HL-60/S4 treated with phorbol 12-myristate 13-acetate at 8.2 ng/mL for 4 days and 3 days (cell line): ENCODE data around the gene FTO.

Source experiments
- in situ Hi-C: fragments of 300-500 bp; cut with MboI; formaldehyde crosslinking; loops from 2 replicates; pipeline ENCODE4 v1.15.0; 2022; ENCODE audit warnings: low sequenced_read_pairs

FTO gene

GRCh38 chr16:53745753-53746266 is 41.9 kb downstream of the FTO start:
- in situ Hi-C loops = no loop called here

GRCh38 chr16:53752560-53752959 is 48.6 kb downstream of the FTO start:
- in situ Hi-C loops = no loop called here

GRCh38 chr16:53753431-53753830 is 49.5 kb downstream of the FTO start:
- in situ Hi-C loops = no loop called here

- in situ Hi-C loops = no loop called here
Measured at GRCh38 chr16:53755026-53755910, 51.3 kb downstream of the FTO start.

- in situ Hi-C loops = no loop called here
Measured at GRCh38 chr16:53756275-53756996, 52.5 kb downstream of the FTO start.

GRCh38 chr16:53757971-53758609 is 54.1 kb downstream of the FTO start:
- in situ Hi-C loops = no loop called here

GRCh38 chr16:53761962-53762703 is 58.2 kb downstream of the FTO start:
- in situ Hi-C loops = no loop called here

GRCh38 chr16:53766304-53767016 is 62.5 kb downstream of the FTO start:
- in situ Hi-C loops = no loop called here

- in situ Hi-C loops = no loop called here
Measured at GRCh38 chr16:53768167-53768566, 64.2 kb downstream of the FTO start.

GRCh38 chr16:53768593-53768992 is 64.6 kb downstream of the FTO start:
- in situ Hi-C loops = no loop called here

- in situ Hi-C loops = no loop called here
Measured at GRCh38 chr16:53769185-53769584, 65.2 kb downstream of the FTO start.

GRCh38 chr16:53769787-53770186 is 65.8 kb downstream of the FTO start:
- in situ Hi-C loops = no loop called here

- in situ Hi-C loops = no loop called here
Measured at GRCh38 chr16:53770641-53771040, 66.7 kb downstream of the FTO start.

- in situ Hi-C loops = no loop called here
Measured at GRCh38 chr16:53771655-53772497, 67.9 kb downstream of the FTO start.

GRCh38 chr16:53773150-53773846 is 69.3 kb downstream of the FTO start:
- in situ Hi-C loops = no loop called here

- in situ Hi-C loops = no loop called here
Measured at GRCh38 chr16:53773881-53774280, 69.9 kb downstream of the FTO start.

- in situ Hi-C loops = no loop called here
Measured at GRCh38 chr16:53775106-53775820, 71.3 kb downstream of the FTO start.

- in situ Hi-C loops = no loop called here
Measured at GRCh38 chr16:53775821-53776431, 72.0 kb downstream of the FTO start.
